ENCODE data around the gene ZNF628. TPM values are rescaled to one million over a fixed set of nuclear protein-coding genes. Genes with fewer than 3 reads are reported as not detected.
A peak's percentile ranks its signal among the peaks of the same experiment; 100 is the strongest.

ZNF628 gene
- total RNA-seq, 2 donors from 2014 or later = 9.9 to 12.6 TPM

GRCh38 chr19:55436847-55437246 lies 39.6 kb upstream of the ZNF628 start:
- Mint-ChIP-seq H3K36me3 (ENCODE audit: low read depth) (no peaks in the 10 kb centered on the region), H3K9me3 (peaks cover 3% of the 10 kb centered on the region), H3K27me3 (ENCODE audit: insufficient read depth) (peaks cover 59% of the 10 kb centered on the region), H3K4me3 (no peak overlapping the region), H3K27ac (no peak overlapping the region), H3K4me1 (peaks cover 7% of the 10 kb centered on the region)
- Histone ChIP-seq H3K4me1 (ENCODE audit: control insufficient read depth, insufficient read depth, low read length) (no peaks in the 10 kb centered on the region), H3K4me3 (ENCODE audit: low read length) (no peak overlapping the region), H3K36me3 (ENCODE audit: control insufficient read depth, insufficient read depth, low read length) (no peaks in the 10 kb centered on the region), H3K9me3 (ENCODE audit: control insufficient read depth, low read length) (no peaks in the 10 kb centered on the region), H3K27me3 (ENCODE audit: control insufficient read depth, insufficient read depth, low read length, poor library complexity, severe bottlenecking) (peaks cover 75% of the 10 kb centered on the region), H3K9ac (ENCODE audit: extremely low read depth, low read length, poor library complexity, severe bottlenecking) (no peak overlapping the region), H3K27ac (ENCODE audit: low read depth, low read length) (no peak overlapping the region)
- no peak for DNase-seq
- TF ChIP-seq CTCF (conservative IDR thresholded peaks at IDR 0.05) = no peak
- WGBS, 2 experiments (ENCODE audit: insufficient coverage in 1 of 2, insufficient read length in 1 of 2) = 41 to 47% methylated on average over 8 of the region's 8 CpGs

- peak; percentile 96 for DNase-seq
- Histone ChIP-seq H3K27ac (ENCODE audit: low read depth, low read length) (no peak overlapping the region), H3K9ac (ENCODE audit: extremely low read depth, low read length, poor library complexity, severe bottlenecking) (no peak overlapping the region), H3K4me3 (ENCODE audit: low read length) (no peak overlapping the region), H3K4me1 (ENCODE audit: control insufficient read depth, insufficient read depth, low read length) (no peaks in the 10 kb centered on the region), H3K27me3 (ENCODE audit: control insufficient read depth, insufficient read depth, low read length, poor library complexity, severe bottlenecking) (peaks cover 75% of the 10 kb centered on the region), H3K9me3 (ENCODE audit: control insufficient read depth, low read length) (no peaks in the 10 kb centered on the region), H3K36me3 (ENCODE audit: control insufficient read depth, insufficient read depth, low read length) (no peaks in the 10 kb centered on the region)
- H3K36me3 Mint-ChIP-seq (ENCODE audit: low read depth) = no peaks in the 10 kb centered on the region
- 0 to 5% methylated on average over 6 to 17 of the region's 17 CpGs for WGBS, 2 experiments (ENCODE audit: insufficient coverage in 1 of 2, insufficient read length in 1 of 2)
- peaks cover 7% of the 10 kb centered on the region for H3K4me1 Mint-ChIP-seq
- H3K9me3 Mint-ChIP-seq = peaks cover 3% of the 10 kb centered on the region
- H3K27ac Mint-ChIP-seq = no peak overlapping the region
- no peak overlapping the region for H3K4me3 Mint-ChIP-seq
- peaks cover 59% of the 10 kb centered on the region for H3K27me3 Mint-ChIP-seq (ENCODE audit: insufficient read depth)
- no peak for TF ChIP-seq CTCF (conservative IDR thresholded peaks at IDR 0.05)
Measured at GRCh38 chr19:55437410-55437809, 39.0 kb upstream of the ZNF628 start.

GRCh38 chr19:55439052-55439451 lies 37.4 kb upstream of the ZNF628 start:
- WGBS, 2 experiments (ENCODE audit: insufficient coverage in 1 of 2, insufficient read length in 1 of 2) = 73 to 75% methylated on average over 4 to 5 of the region's 5 CpGs
- H3K27me3 ChIP-seq (ENCODE audit: control insufficient read depth, insufficient read depth, low read length, poor library complexity, severe bottlenecking) = peaks cover 79% of the 10 kb centered on the region
- peaks cover 55% of the 10 kb centered on the region for H3K27me3 Mint-ChIP-seq (ENCODE audit: insufficient read depth)

More at GRCh38 chr19:55439052-55439451, 37.4 kb upstream of the ZNF628 start:
- DNase-seq = no peak
- TF ChIP-seq CTCF (conservative IDR thresholded peaks at IDR 0.05) = no peak
- Histone ChIP-seq H3K9me3 (ENCODE audit: control insufficient read depth, low read length) (no peaks in the 10 kb centered on the region), H3K36me3 (ENCODE audit: control insufficient read depth, insufficient read depth, low read length) (no peaks in the 10 kb centered on the region), H3K27ac (ENCODE audit: low read depth, low read length) (no peak overlapping the region), H3K9ac (ENCODE audit: extremely low read depth, low read length, poor library complexity, severe bottlenecking) (no peak overlapping the region), H3K4me3 (ENCODE audit: low read length) (no peak overlapping the region), H3K4me1 (ENCODE audit: control insufficient read depth, insufficient read depth, low read length) (no peaks in the 10 kb centered on the region)
- H3K9me3 Mint-ChIP-seq = peaks cover 3% of the 10 kb centered on the region
- H3K27ac Mint-ChIP-seq = no peak overlapping the region
- H3K4me1 Mint-ChIP-seq = peaks cover 7% of the 10 kb centered on the region
- no peak overlapping the region for H3K4me3 Mint-ChIP-seq
- H3K36me3 Mint-ChIP-seq (ENCODE audit: low read depth) = no peaks in the 10 kb centered on the region
